Keratinocyte (primary cell): ENCODE data around the gene NCS1. TPM values are rescaled to one million over a fixed set of nuclear protein-coding genes. Genes with fewer than 3 reads are reported as not detected.

Source experiments
- DNase-seq: peaks from one replicate; pipeline ENCODE4 v3.0.0-alpha.2; 2011; ENCODE audit warnings: low read depth, missing footprints, low spot score
- FAIRE-seq: peaks from 2 replicates; lab custom pipeline; 2011; peaks lifted over from hg19 to GRCh38; lab: Jason Lieb, UNC
- H2AFZ ChIP-seq: 2 replicates; pipeline ENCODE4 v1.6.0; 2012; ENCODE audit warnings: low read length, control low read depth, inconsistent platforms; ENCODE audit not compliant: control insufficient read depth
- H3K27ac ChIP-seq: 2 replicates; pipeline ENCODE4 v1.5.1; 2011; ENCODE audit warnings: low read length; ENCODE audit not compliant: control insufficient read depth, insufficient read depth
- H3K27me3 ChIP-seq: 3 replicates; pipeline ENCODE4 v1.6.0; 2011; ENCODE audit warnings: low read length; ENCODE audit not compliant: control insufficient read depth, insufficient read depth; ENCODE audit errors: extremely low read depth
- H3K36me3 ChIP-seq, 2 experiments: 2 replicates in 1 of 2; 3 replicates in 1 of 2; pipeline ENCODE4 v1.5.1; 2011; ENCODE audit warnings: low read length in 2 of 2, mild to moderate bottlenecking in 1 of 2; ENCODE audit not compliant: control insufficient read depth in 2 of 2, insufficient read depth in 2 of 2; ENCODE audit errors: extremely low read depth in 1 of 2
- H3K4me1 ChIP-seq: 3 replicates; pipeline ENCODE4 v1.5.1; 2011; ENCODE audit warnings: low read length; ENCODE audit not compliant: control insufficient read depth, insufficient read depth; ENCODE audit errors: extremely low read depth
- H3K4me2 ChIP-seq: 3 replicates; pipeline ENCODE4 v1.6.0; 2011; ENCODE audit warnings: low read depth, low read length; ENCODE audit not compliant: control insufficient read depth, insufficient read depth; ENCODE audit errors: extremely low read depth
- H3K4me3 ChIP-seq, 3 experiments: fragments of 200-600 bp in 1 of 3; sonication (generic) in 1 of 3; 2 replicates in 2 of 3; 3 replicates in 1 of 3; pipeline ENCODE4 v1.5.1; 2011 to 2016; ENCODE audit warnings: low read length in 3 of 3, mild to moderate bottlenecking in 3 of 3, control low read depth in 2 of 3, inconsistent platforms in 1 of 3, low read depth in 1 of 3, mixed read lengths in 1 of 3, mixed run types in 1 of 3, moderate library complexity in 1 of 3; ENCODE audit not compliant: control insufficient read depth in 2 of 3, insufficient read depth in 2 of 3; ENCODE audit errors: extremely low read depth in 1 of 3
- H3K79me2 ChIP-seq: 2 replicates; pipeline ENCODE4 v1.6.0; 2012; ENCODE audit warnings: low read length; ENCODE audit not compliant: control insufficient read depth, insufficient read depth
- H3K9ac ChIP-seq: 3 replicates; pipeline ENCODE4 v1.6.0; 2011; ENCODE audit warnings: low read length; ENCODE audit not compliant: control insufficient read depth, insufficient read depth; ENCODE audit errors: extremely low read depth
- H3K9me1 ChIP-seq: 3 replicates; pipeline ENCODE4 v1.6.0; 2011; ENCODE audit warnings: low read length; ENCODE audit not compliant: control insufficient read depth, insufficient read depth; ENCODE audit errors: extremely low read depth
- H3K9me3 ChIP-seq: 2 replicates; pipeline ENCODE4 v1.5.1; 2012; ENCODE audit warnings: low read depth, low read length; ENCODE audit not compliant: control insufficient read depth
- H4K20me1 ChIP-seq: 3 replicates; pipeline ENCODE4 v1.6.0; 2011; ENCODE audit warnings: low read length; ENCODE audit not compliant: control insufficient read depth, insufficient read depth; ENCODE audit errors: extremely low read depth
- EZH2 ChIP-seq: IDR thresholded peaks from one replicate; pipeline ENCODE4 v1.6.1; 2012; ENCODE audit warnings: inconsistent platforms, mild to moderate bottlenecking, low read length, moderate library complexity
- dilution Hi-C: fragments of 300-500 bp; cut with MboI; formaldehyde crosslinking; loops from one replicate; pipeline ENCODE4 v1.7.0; 2020; ENCODE audit warnings: low sequenced_read_pairs; ENCODE audit not compliant: extremely low pct_ligation_motif_present
- polyA plus RNA-seq, 5 experiments: library from polyadenylated mRNA; depleted of rRNA in 3 of 5; stranded (reverse) in 3 of 5; stranded (forward) in 1 of 5; unstranded in 1 of 5; fragments of >200 nt; gene quantifications; 1 replicate in 1 of 5; 2 replicates in 3 of 5; 3 replicates in 1 of 5; pipeline versions ENCODE4 v1.2.1 to v1.2.3, GENCODE V29; 2011 to 2012; ENCODE audit warnings: missing spikeins in 2 of 5, low read depth in 1 of 5, low replicate concordance in 1 of 5
- TF ChIP-seq, protein P1 (sequence below), 3 experiments: IDR thresholded peaks in 1 of 3; conservative IDR thresholded peaks in 1 of 3; optimal IDR thresholded peaks in 1 of 3; 2 replicates in 2 of 3; 3 replicates in 1 of 3; pipeline versions ENCODE3 to v1.5.1; 2011; ENCODE audit warnings: low read length in 3 of 3, mild to moderate bottlenecking in 3 of 3, moderate library complexity in 2 of 3, control low read depth in 1 of 3, inconsistent platforms in 1 of 3; ENCODE audit not compliant: insufficient read depth in 2 of 3; ENCODE audit errors: extremely low read depth in 1 of 3

NCS1 gene
- polyA plus RNA-seq, 1 donor (not counting 4 experiments of a cell fraction or from before 2014, with no cell fraction given): 49.1 TPM

DNA sequence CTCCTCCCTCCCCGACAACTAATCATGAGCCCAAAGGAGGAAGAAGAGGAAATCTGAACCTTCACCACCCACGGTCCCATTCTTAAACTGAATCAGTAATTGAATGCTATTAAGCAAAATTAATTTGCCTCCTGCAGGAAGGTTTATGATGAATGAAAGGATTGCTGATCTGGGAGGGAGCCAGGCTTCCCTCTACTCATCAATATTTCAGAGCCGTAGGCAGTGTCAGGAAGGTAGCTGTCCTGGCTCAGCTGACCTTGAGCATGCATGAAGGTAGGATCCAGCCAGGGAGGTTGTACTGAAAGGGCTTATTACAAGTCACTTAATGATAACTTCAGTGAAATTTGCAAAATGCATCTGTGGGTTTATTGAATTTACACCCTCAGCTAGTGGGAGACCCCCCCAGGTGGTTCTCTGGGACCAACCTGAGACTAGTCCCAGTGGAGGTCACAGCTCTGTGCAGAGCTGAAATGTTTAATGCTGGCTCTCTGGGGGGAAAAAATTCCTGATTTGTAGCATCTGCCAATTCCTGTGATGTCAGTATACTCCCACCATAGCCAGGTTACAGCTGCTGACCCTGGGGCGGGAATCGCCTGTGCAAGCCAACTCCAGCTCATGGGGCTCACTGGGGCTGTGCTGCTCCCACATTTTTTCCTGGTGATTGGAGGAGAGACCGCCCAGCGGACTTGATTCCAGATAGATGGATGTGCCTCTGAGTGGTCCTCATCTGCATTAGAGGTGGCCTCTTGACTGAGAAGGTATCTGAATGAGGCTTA, 47.9 kb upstream of the NCS1 start:
- no peak for FAIRE-seq
- dilution Hi-C loops: no loop called here
- no peaks in the 10 kb centered on the region for H3K27me3 ChIP-seq

DNA sequence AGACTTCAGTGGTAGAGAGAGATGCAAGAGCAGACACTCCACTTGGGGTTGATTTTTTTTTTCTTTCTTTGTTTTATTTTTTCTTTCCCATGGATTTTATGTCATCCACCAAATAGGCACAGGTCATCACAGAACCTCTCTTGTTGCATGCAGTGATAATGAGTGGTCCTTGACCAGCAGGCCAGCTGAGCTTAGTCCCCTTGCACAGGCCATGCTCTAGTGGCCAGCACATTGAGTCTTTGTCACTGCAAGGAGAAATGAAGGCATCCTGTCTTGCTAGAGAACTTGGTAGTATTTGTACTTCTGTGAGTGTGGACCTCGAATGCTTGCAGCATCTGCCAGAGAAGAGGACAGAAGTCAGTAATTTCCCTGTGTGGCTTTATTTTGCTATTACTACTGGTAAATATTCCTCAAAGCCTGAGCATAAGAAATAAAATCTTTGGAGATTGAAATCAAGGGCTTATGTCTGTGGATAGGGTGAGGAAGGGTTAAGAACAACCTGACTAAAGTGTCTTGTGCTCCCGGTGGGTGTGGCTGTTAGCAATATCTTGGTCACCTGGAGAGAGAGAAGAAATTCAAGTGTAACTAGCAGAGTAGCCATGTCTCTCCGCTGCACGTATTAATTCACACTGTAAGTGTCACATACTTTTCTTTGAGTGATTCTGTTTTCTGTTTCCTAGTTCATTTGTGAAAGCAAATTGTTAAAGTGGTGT, 45.3 kb upstream of the NCS1 start:
- peaks cover 11 to 17% of the 10 kb centered on the region in 2 experiments for H3K36me3 ChIP-seq
- DNase-seq: no peak

More for the DNA sequence above, 47.9 kb upstream of the NCS1 start:
- TF ChIP-seq EZH2: no peak
- TF ChIP-seq, protein P1, sequence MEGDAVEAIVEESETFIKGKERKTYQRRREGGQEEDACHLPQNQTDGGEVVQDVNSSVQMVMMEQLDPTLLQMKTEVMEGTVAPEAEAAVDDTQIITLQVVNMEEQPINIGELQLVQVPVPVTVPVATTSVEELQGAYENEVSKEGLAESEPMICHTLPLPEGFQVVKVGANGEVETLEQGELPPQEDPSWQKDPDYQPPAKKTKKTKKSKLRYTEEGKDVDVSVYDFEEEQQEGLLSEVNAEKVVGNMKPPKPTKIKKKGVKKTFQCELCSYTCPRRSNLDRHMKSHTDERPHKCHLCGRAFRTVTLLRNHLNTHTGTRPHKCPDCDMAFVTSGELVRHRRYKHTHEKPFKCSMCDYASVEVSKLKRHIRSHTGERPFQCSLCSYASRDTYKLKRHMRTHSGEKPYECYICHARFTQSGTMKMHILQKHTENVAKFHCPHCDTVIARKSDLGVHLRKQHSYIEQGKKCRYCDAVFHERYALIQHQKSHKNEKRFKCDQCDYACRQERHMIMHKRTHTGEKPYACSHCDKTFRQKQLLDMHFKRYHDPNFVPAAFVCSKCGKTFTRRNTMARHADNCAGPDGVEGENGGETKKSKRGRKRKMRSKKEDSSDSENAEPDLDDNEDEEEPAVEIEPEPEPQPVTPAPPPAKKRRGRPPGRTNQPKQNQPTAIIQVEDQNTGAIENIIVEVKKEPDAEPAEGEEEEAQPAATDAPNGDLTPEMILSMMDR (optimal IDR thresholded peaks at IDR 0.05 in 1 of 3, IDR thresholded peaks at IDR 0.05 in 1 of 3, conservative IDR thresholded peaks at IDR 0.05 in 1 of 3; ENCODE audit: extremely low read depth in 1 of 3, insufficient read depth in 2 of 3, low read length in 3 of 3): no peak
- Histone ChIP-seq H3K36me3 (peaks cover 6 to 14% of the 10 kb centered on the region in 2 experiments), H3K79me2 (no peaks in the 10 kb centered on the region), H2AFZ (no peak overlapping the region), H4K20me1 (no peaks in the 10 kb centered on the region), H3K4me3 (no peak overlapping the region), H3K9ac (no peak overlapping the region), H3K9me3 (no peaks in the 10 kb centered on the region), H3K4me2 (no peak overlapping the region), H3K4me1 (peaks cover 23% of the 10 kb centered on the region), H3K9me1 (peaks cover 3% of the 10 kb centered on the region), H3K27ac (no peak overlapping the region)
- DNase-seq: no peak

More for the DNA sequence above, 45.3 kb upstream of the NCS1 start:
- no peak overlapping the region for H3K9ac ChIP-seq
- no peak overlapping the region for H3K4me2 ChIP-seq
- dilution Hi-C loops: no loop called here
- no peak overlapping the region for H3K4me3 ChIP-seq
- H2AFZ ChIP-seq: no peak overlapping the region
- no peak overlapping the region for H3K27ac ChIP-seq
- TF ChIP-seq, protein P1 (optimal IDR thresholded peaks at IDR 0.05 in 1 of 3, IDR thresholded peaks at IDR 0.05 in 1 of 3, conservative IDR thresholded peaks at IDR 0.05 in 1 of 3; ENCODE audit: extremely low read depth in 1 of 3, insufficient read depth in 2 of 3, low read length in 3 of 3): no peak
- no peak for TF ChIP-seq EZH2
- no peaks in the 10 kb centered on the region for H3K79me2 ChIP-seq
- no peak for FAIRE-seq
- H3K4me1 ChIP-seq: peaks cover 23% of the 10 kb centered on the region
- no peaks in the 10 kb centered on the region for H3K9me1 ChIP-seq
- no peaks in the 10 kb centered on the region for H3K9me3 ChIP-seq
- H4K20me1 ChIP-seq: no peaks in the 10 kb centered on the region
- no peaks in the 10 kb centered on the region for H3K27me3 ChIP-seq
